Mucosa of descending colon (tissue), 3 donors: ENCODE results near the gene PCSK2. TPM values are rescaled to one million over a fixed set of nuclear protein-coding genes. Genes with fewer than 3 reads are reported as not detected.

ENCODE experiments used
- ATAC-seq: fragments of 200-7000 bp; cut with Tn5 transposase; one replicate; pipeline ENCODE4 v1.9.1; 2020; ENCODE audit warnings: mild to moderate bottlenecking, moderate library complexity
- DNase-seq, 3 donors: peaks; one replicate each; pipeline ENCODE4 v3.0.0-alpha.2; 2020
- H3K36me3 ChIP-seq: fragments of 200-600 bp; one replicate; pipeline ENCODE4 v1.8.0; 2021; ENCODE audit warnings: low read depth, mild to moderate bottlenecking
- H3K4me1 ChIP-seq: fragments of 200-600 bp; one replicate; pipeline ENCODE4 v1.8.0; 2021; ENCODE audit warnings: low read depth, mild to moderate bottlenecking
- H3K4me3 ChIP-seq: fragments of 200-600 bp; one replicate; pipeline ENCODE4 v1.8.0; 2021; ENCODE audit warnings: mild to moderate bottlenecking
- H3K9me3 ChIP-seq: fragments of 200-600 bp; one replicate; pipeline ENCODE4 v1.8.0; 2021; ENCODE audit warnings: mild to moderate bottlenecking
- intact Hi-C, 2 donors: fragments of 100-400 bp; cut with DNase I in 1 of 2; cut with micrococcal nuclease in 1 of 2; formaldehyde crosslinking; loops; one replicate each; pipeline versions ENCODE4 v1.11.0 to v1.11.1; 2022; cut with DNase I, micrococcal nuclease
- total RNA-seq, 3 donors: library from RNA; stranded (reverse); fragmentation: NEBNext Ultra II Directional in 2 of 3; extraction: Animal tissue kit (Norgen Biotek cat#: 25700) in 2 of 3; gene quantifications; one replicate each; pipeline versions ENCODE4 v1.2.1 to v1.2.4, GENCODE V29; 2021 to 2023
- TF ChIP-seq, protein P1 (sequence below): fragments of 200-600 bp; IDR thresholded peaks from one replicate; pipeline ENCODE4 v1.8.0; 2022; ENCODE audit warnings: antibody characterized with exemption, mild to moderate bottlenecking
- donor health status: DM: no; HTN: no; CAD: no; lungs with moderate emphysema.
- donor health status: DM: no; HTN: no; CAD: no.
- donor health status: DM: no; HTN: yes; CAD: no.

PCSK2 gene
- total RNA-seq, 3 donors from 2014 or later, result 0.48 to 5.6 (median 1.4) TPM

DNA sequence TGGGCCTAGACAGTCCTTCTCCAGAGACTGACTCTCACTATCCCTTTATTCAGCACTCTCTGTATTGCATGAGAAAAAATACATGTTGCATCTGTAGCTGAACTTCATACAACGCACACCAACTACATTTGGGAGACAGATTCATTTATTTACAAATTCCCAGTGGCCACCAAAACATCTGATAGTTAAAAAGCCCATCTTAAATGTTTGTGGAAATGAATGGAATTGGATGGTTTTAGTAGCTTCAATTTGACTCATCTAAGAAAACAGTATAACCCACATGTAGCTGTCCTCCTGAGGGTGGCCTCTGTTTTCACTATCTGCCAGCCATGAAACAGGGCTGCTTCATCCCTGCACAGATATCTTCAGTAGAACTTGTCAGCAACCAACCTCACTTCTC, 116.3 kb downstream of the PCSK2 start:
- no peak for ATAC-seq
- Histone ChIP-seq H3K4me1 (no peaks in the 10 kb centered on the region), H3K4me3 (no peak overlapping the region), H3K36me3 (no peaks in the 10 kb centered on the region), H3K9me3 (no peaks in the 10 kb centered on the region)
- TF ChIP-seq, protein P1, sequence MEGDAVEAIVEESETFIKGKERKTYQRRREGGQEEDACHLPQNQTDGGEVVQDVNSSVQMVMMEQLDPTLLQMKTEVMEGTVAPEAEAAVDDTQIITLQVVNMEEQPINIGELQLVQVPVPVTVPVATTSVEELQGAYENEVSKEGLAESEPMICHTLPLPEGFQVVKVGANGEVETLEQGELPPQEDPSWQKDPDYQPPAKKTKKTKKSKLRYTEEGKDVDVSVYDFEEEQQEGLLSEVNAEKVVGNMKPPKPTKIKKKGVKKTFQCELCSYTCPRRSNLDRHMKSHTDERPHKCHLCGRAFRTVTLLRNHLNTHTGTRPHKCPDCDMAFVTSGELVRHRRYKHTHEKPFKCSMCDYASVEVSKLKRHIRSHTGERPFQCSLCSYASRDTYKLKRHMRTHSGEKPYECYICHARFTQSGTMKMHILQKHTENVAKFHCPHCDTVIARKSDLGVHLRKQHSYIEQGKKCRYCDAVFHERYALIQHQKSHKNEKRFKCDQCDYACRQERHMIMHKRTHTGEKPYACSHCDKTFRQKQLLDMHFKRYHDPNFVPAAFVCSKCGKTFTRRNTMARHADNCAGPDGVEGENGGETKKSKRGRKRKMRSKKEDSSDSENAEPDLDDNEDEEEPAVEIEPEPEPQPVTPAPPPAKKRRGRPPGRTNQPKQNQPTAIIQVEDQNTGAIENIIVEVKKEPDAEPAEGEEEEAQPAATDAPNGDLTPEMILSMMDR, result no peak
- intact Hi-C loops, result no loop called here
- no peak for DNase-seq

DNA sequence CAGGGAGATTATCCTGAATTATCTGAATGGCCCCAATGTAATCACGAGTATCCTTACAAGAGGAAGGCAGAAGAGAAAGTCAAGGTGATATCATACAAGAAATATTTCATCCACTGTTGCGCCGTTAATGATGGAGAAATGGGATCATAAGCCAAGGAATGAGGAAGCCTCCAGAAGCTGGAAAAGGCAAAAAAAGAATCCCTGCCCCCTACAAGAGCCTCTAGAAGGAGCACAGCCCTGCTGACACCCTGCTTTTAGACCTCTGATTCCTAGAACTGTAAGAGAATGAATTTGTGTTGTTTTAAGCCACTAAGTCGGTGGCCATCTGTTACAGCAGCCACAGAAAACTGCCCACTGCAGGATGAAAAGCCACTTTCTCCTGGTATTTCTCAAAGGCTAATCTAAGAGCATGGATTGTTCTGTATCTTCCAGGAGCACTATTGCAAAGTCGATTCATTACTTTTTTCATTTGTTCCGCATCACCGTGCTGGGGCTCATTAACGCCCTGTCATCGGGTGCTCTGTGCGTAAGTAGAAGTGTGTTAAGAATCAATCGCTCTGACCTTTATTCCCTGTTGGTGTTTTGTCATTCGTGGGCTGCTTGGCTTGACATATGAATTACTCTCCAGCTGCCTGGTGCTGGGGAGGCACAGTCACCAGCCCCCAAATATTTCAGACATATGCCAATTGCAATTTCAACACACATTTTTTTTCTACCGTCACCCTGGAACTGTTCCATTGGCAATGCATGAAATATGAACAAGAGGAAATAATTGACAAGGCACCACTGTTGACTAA, 117.0 kb downstream of the PCSK2 start:
- Histone ChIP-seq H3K9me3 (no peaks in the 10 kb centered on the region), H3K36me3 (no peaks in the 10 kb centered on the region), H3K4me3 (no peak overlapping the region), H3K4me1 (no peaks in the 10 kb centered on the region)
- ATAC-seq (no peak), DNase-seq (no peak)
- TF ChIP-seq, protein P1, result no peak
- intact Hi-C loops, result no loop called here

DNA sequence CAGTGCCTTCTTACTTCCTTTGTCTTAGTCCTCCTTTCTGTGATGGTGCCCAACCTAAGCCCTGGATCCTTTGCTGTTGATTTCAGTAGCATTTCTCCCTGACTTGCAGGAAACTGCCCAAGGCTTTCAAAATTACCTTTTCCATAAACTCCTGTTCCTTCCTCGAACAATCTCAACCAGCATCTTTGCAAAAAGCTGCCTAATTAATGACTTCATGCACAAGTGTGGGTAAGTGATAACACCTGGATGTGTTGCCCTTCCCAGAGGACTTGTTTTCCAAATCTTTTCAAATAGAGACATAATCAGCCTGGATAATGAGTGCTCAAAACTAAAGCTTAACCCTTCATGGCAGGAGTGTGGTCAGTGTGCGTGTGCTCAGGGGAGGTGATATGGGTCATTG, 118.0 kb downstream of the PCSK2 start:
- no peak overlapping the region for H3K4me3 ChIP-seq
- ATAC-seq (no peak), DNase-seq (no peak)
- no peaks in the 10 kb centered on the region for H3K4me1 ChIP-seq
- intact Hi-C loops, result no loop called here
- TF ChIP-seq, protein P1, result no peak
- H3K9me3 ChIP-seq, result no peaks in the 10 kb centered on the region
- H3K36me3 ChIP-seq, result no peaks in the 10 kb centered on the region

DNA sequence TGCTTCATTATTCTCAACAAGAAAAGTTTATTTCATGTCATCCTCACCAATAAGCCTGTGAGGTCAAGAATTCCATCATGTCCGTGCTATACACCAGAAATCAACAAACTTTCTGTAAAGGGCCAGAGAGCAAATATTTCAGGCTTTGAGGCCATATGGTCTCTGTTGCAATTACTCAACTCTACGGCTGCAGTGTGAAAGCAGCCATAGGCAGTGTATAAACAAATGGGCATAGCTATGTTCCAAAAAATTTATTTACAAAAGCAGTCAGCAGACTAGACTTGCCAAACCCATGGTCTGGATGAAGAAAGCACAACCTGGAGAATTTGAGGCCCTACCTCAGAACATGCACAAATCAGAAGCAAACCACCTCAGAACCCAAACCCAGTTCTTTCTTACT, 118.5 kb downstream of the PCSK2 start:
- H3K4me3 ChIP-seq, result no peak overlapping the region
- intact Hi-C loops, result no loop called here
- ATAC-seq, result no peak

DNA sequence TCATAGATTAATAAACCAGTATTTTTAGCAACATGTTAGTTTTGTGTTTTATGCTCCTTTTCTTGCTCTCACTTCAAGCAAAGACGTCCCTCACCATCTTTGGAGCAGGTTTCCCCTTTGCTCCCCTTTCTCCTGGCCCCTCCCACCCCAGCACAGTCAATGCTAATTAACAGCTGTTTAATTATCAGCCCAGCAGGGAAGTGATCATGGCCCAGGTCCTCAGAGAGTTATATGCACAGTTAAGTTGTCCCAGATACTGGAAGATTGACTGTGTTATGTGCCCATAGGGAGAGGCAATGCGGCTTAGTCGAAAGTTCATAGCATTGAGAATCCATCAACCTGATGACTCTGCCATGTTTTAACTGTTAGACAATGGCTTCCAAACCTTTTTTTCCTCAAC, 123.5 kb downstream of the PCSK2 start:
- ATAC-seq, result no peak
- no peaks in the 10 kb centered on the region for H3K9me3 ChIP-seq
- intact Hi-C loops, result no loop called here
- no peaks in the 10 kb centered on the region for H3K4me1 ChIP-seq
- H3K36me3 ChIP-seq, result no peaks in the 10 kb centered on the region
- TF ChIP-seq, protein P1, result no peak
- no peak for DNase-seq
- no peak overlapping the region for H3K4me3 ChIP-seq

More for the DNA sequence above, 118.5 kb downstream of the PCSK2 start:
- Histone ChIP-seq H3K36me3 (no peaks in the 10 kb centered on the region), H3K9me3 (no peaks in the 10 kb centered on the region), H3K4me1 (no peaks in the 10 kb centered on the region)
- TF ChIP-seq, protein P1, result no peak
- DNase-seq, result no peak
